HL-60/S4 treated with phorbol 12-myristate 13-acetate at 8.2 ng/mL for 4 days and 3 days (cell line): ENCODE data around the gene TRIM40.
"Not testable (repeated sequence)": the region's sequence is repeated elsewhere in the genome, so short reads cannot be mapped to it uniquely, and the experiment has no call there.

ENCODE experiments used
- in situ Hi-C: fragments of 300-500 bp; cut with MboI; formaldehyde crosslinking; loops from 2 replicates; pipeline ENCODE4 v1.15.0; 2022; ENCODE audit warnings: low sequenced_read_pairs

The TRIM40 gene

DNA sequence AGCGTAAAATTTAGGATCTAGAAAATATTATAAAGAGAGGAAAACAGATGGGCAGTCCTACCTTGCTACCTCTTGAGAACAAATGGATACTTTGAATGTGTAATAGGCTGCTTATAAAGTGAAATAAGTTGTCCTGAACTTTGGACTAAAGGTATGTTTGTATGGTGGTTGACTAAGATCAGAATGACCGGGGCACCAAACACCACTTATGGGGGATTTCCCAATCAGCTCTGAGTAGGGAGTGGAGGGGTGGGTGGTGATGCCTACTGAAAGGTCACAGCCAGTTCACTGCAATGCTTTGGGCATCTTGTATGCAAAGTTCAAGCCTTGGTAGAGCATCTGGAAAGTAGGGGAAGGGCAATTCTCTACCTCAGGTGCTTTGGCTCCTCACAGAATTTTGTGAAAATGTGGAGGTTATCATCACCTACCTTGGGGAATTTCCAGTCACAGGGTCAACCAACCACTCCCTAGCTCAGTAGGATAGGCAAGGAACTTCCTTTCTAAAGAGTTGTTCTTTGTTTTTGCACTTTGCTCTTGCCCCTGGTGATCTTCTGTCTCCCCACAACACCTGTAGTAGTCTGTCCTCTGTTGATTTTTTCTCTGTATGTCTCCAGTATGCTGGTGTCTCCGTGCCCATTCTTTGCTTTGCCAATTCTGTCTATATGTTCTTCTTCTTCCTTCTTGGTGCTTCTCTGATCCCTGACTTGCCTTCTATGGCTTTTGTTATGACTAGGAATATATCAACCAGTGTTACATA, 22.8 kb upstream of the TRIM40 start, which contains the start of gene TRIM31:
TRIM31 (minus strand) TSS at position 88 of the 757 bp plus-strand sequence. CDS start 285 bp downstream, outside the sequence.
- in situ Hi-C loops = no loop called here

GRCh38 chr6:30113841-30114240, 22.1 kb upstream of the TRIM40 start:
- in situ Hi-C loops = no loop called here

DNA sequence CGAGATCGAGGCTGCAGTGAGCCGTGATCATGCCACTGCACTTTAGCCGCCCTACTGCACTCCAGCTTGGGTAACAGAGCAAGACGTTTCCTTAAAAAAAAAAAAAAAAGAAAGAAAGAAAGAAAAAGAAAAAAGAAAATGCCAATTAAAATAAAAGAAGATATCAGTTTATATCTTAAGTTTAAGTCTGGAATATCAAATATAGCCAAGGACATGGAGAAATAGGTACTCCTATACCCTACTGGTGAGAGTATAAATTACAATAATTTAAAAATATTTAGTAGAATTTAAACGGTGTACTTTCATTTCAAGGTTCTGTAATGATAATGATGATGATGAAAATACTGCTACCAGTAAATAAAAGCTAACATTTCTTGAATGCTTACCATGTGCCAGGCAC, 19.2 kb upstream of the TRIM40 start:
- in situ Hi-C loops = no loop called here

DNA sequence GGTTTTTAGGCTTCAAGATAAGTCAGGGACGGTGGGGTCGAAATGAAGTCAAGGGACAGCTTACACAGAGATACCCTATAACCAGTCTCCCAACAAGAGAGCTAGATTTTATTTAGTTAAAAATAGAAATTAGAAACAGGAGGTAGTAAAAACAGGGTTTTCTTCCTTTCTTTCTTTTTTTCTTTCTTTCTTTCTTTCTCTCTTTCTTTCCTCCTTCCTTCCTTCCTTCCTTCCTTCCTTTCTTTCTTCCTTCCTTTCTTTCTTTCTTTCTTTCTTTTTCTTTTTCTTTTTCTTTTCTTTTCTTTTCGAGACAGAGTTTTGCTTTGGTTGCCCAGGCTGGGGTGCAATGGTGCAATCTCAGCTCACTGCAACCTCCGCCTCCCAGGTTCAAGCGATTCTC, 17.2 kb upstream of the TRIM40 start:
- in situ Hi-C loops = not testable (repeated sequence)

GRCh38 chr6:30121446-30122366, 14.2 kb upstream of the TRIM40 start:
- in situ Hi-C loops = no loop called here

- in situ Hi-C loops = no loop called here
Measured at GRCh38 chr6:30122515-30122914, 13.4 kb upstream of the TRIM40 start.

- in situ Hi-C loops = no loop called here
Measured at GRCh38 chr6:30127238-30128093, 8.5 kb upstream of the TRIM40 start.

DNA sequence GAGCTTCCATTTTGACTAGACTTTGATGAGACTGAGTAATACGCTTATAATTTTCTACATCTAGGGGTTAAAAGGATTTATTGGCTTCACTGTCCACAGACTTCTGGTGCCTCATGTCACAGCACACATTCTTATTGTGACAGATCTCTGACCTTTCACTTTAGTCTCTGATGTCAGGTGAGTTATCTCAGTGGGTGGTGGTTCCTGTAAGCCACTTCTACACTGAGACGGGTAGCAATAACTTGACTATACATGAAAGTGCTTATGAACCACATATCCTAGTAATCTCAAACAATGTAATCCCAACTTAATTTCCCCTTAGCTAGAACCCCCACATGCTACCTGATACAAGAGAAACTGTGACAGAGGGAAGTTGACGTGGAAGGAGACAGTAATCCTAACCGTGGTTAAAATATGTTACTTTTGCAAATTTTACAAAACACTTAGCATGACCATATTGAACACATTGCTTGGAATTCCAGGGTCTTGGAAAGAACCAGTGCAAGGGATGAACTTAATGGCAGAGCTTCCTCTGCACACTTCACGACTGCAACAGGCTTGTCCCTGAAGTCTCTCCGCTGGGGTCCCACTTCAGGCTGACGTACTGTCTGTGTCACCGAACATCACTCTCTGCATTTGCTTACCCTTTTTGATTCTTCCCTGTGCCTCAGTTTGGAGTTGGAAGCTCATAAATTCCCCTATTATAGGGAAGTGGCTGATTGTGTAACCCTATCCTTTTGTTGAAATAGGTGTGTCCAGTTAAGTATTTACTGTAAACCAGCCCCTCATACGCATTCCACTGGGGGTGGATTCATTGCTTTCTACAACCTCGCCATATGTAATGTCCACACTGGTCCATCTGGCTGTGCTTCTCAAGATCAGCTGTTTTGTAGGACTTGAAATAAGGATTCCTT, 6.4 kb upstream of the TRIM40 start:
- in situ Hi-C loops = no loop called here

DNA sequence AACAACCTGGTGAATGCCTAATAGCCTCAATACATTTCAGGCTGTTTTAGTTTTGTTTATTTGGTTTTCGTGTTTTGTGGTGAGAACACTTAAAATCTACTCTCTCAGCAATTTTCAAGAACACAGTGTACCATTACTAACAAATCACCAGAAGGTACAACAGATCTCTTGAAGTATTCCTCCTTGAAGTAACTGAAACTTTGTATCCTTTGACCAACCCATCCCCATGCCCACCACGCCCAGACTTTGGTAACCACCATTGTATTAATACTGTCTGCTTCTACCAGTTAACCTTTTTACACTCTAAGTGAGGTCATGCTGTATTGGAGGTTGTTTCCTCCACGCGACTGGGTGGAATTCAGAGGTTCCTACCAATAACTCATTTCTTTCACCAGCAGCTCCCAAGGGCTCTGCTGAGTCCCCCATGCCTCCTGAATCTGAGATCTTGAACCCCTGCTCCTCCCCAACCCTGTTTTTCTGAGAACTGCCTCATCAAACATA, 5.7 kb upstream of the TRIM40 start:
- in situ Hi-C loops = no loop called here

DNA sequence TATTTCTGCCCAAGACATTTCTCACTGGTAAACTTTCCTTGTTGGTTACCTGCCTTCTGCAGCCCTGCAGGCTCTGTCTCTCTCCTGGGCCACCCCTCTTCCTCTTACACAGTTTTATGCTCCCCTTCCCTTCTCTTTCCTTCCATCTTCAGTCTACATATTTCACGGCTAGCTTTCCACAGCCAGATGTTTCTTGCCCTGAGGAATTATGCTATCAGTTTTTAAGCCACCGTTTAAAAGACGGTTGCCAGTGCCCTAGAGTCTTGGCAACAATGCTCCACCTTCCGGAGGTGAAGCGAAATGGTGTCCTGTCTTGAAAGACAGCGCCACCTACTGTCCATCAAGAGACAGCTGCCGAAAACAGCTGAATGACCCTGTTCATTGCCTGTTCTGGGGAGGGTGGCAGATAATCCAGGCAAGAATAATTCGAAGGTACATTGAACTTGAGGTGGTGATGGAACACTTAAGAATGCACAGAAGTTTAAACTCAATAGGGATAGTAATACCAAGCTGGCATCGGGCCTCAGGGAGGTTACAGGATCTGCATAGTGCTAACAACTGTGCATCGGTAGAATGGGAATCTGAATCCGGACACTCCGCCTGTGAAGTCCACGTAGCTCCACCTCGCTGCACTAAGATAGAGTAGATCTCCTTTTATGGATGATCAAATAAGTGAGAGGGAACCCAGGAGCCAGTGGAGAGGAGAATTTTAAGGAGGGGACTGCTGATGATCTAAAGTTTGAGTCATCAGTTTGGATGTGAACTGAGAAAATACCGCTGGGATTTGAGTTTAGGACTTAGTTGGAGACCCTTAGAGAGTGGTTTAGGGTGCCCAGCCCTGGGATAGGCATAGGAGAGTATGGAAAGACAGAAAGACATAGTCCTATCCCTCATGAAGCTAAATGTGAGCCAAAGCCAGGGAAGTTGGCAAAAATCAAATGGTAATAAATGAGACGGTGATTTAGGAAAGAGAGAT, 4.8 kb upstream of the TRIM40 start:
- in situ Hi-C loops = no loop called here

DNA sequence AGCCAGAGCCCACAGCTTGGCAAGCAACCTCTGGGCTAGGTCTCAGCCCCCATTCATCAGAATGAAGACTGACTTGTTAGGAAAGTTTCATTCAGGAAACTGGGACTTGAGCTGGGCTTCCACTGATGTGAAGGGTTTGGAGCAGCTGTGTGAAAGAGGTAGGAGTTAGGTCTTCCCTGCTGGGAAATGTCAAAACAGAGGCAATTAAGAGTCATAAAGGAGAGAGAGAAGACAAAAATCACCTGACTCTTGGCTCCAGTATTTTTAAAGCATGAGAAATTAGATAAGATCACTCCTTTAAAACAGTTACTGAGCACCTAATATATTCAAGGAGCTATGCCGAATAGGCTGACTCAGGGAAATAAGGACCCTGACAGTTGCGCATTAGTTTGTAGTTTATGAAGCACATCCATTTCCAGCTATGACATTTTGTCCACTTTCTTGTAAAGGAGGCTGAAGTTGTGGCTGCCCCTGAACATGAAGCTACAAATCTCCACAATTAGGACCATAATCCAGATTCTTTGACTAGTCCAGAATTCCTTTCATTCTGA, 3.9 kb upstream of the TRIM40 start:
- in situ Hi-C loops = no loop called here

- in situ Hi-C loops = no loop called here
Measured at GRCh38 chr6:30135147-30135546, 793 bp upstream of the TRIM40 start.

GRCh38 chr6:30136570-30137286, 788 bp downstream of the TRIM40 start:
- in situ Hi-C loops = no loop called here

- in situ Hi-C loops = not testable (repeated sequence)
Measured at GRCh38 chr6:30140240-30140639, 4.3 kb downstream of the TRIM40 start.

DNA sequence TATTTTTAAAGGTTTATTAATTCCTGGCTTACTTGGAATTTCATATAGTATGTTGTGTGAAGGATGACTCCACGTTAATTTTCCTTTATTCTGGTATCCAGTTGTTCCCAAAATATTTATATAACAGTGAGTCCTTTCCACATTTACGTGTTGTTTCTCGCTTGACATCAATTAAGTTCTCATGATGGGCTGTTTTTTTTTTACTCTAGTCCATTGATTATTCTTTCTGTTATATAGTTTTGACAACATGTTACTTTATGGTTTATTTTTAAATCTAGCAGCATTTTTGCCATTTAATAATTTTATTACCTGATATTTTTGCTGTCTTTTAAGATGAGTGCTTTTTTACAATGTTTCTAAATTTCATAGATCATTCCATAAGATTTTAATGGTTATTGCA, 6.7 kb downstream of the TRIM40 start:
- in situ Hi-C loops = no loop called here

GRCh38 chr6:30143780-30144179, 7.8 kb downstream of the TRIM40 start:
- in situ Hi-C loops = no loop called here

DNA sequence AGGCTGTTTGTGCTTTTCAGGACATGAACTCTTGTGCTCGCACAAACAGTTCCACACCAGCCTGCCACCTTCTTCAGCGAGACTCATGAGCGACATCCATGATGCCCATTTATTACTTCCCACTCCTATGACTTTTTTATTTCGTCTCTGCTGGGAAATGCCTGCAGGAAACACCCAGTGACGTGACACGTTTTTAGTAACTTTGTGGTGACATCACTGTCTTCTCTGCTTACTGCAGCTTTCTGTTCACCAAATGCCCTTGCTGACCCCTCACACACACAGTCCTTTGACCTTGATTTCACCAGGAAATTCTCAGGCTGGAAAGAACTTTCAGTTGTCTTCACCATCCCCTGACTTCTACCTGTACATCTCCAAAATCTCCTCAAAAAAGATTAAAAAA, 8.9 kb downstream of the TRIM40 start:
- in situ Hi-C loops = no loop called here

DNA sequence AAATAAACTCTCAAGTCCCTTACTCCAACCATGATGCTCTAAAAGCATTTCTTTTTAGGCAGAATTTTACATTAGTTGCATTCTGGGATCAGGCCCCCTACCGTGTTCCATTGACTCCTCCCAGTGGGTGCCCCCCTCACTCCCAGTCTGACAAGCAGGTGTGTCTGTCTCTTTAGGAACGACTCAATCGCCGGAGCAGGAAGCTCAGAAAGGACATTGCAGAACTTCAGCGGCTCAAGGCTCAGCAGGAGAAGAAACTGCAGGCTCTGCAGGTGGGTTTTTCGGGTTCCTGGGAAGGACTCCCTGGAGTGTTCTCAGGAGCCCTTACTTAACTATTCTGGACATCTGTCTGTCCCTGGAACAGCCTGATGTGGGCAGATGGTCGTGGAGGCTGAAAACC, 9.9 kb downstream of the TRIM40 start:
- in situ Hi-C loops = no loop called here
